ENCODE data around the gene PLXNB1. TPM values are rescaled to one million over a fixed set of nuclear protein-coding genes. Genes with fewer than 3 reads are reported as not detected.

The PLXNB1 gene
- total RNA-seq, 1 donor from 2014 or later, result 40.0 TPM

DNA sequence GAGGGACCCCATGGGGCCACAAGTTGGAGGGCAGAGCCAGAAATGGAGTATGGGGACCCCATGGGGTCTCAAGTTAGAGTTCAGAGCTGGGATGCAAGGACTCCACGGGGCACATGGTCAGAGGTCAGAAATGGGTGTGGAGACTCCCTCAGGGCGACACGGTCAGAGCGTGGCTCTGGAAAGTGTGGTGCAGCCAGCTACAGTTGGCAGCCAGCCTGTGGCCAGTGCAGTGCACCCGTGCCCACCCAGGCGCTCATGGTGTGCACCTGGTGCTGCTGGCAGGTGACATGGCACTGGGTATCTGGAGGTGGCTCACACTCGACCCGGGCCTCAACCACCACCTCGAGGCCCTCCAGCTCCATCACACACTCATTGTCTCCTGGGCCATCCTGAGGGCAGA lies 11.2 kb downstream of the PLXNB1 start:
- no peak for DNase-seq (ENCODE audit: low spot score)

DNA sequence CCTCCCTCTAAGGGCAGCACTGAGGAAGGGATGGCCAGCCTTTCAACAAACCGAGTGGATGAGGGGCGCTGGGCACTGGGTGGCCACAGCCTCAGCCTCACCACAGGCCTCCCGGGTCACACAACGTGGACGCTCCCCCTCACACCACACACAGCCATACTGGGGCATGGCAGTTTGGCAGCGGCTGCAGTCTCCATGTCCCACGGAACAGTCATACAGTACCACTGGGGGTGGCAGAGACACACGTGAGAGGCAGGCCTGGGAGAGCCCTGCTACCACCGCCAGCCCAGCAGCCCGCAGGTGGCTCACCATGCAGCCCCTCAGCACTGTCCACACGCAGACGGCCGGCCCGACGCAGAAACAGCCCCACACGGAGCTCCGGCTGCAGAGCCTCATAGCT lies 11.7 kb downstream of the PLXNB1 start:
- no peak for DNase-seq (ENCODE audit: low spot score)

DNA sequence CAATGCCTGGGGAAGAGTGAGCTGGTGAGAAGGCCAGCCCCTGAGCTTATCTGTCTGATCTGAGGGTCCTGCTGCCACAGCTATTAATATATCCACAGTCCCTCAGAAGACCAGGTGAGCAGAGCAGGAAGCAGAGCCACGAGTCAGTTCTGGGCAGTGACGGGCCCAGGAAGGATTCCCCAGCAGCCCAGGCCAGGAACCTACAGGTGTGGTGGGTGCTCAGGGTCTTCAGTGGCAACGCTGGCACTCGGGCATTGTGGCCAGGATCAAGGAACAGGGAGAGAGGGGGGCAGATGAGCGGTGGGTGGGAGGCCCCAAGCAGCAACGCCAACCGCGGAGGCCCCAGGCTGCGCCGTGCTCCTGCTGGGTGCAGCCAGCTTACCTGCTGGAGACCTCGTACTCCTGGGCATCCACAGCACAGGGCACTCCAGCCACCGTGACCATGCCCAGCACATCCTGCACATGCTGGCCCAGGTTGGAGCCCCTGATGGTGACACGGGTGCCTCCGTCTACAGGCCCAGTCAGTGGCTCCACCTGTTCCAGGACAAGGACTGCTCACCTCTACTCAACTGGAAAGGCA lies 12.3 kb downstream of the PLXNB1 start:
- DNase-seq (ENCODE audit: low spot score), result no peak

DNA sequence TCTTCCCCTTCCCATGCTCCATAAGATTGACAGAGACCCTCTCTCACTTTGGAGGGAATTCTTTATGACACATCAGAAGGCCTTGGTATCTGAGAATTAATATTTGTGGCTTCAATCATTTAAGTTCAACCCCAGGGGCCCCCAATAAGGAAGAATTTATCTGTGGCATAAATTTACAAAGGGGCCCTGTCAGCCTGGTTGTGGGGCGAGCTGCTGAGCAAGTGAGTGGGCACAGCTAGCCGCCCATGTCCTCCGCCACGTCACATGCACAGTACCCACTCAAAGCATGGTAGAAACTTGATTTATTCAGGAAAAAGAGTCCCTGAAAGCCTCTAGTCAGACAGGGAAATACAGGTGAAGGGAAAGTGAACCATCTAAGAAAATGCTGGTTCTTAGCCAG lies 13.3 kb downstream of the PLXNB1 start:
- no peak for DNase-seq (ENCODE audit: low spot score)

DNA sequence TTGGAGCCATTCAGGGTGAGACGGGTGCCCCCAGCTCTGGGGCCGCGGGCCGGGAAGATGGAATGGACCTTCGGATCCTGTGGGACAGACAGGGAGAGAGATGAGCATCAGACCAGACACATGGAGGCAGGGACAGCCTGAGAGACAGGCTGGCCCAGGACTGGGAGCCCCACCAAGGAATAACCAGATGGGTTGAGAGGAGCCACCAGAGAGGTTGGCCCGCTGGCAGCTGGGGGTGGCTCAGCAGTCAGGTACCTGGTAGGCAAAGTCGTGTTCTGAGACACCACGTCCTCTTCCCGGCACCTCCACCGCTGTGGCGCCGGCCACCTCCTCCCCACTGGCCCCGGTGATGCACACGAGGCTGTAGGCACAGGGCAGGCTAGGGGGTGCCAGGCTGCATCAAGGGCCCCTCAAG lies 13.8 kb downstream of the PLXNB1 start:
- DNase-seq (ENCODE audit: low spot score), result no peak

DNA sequence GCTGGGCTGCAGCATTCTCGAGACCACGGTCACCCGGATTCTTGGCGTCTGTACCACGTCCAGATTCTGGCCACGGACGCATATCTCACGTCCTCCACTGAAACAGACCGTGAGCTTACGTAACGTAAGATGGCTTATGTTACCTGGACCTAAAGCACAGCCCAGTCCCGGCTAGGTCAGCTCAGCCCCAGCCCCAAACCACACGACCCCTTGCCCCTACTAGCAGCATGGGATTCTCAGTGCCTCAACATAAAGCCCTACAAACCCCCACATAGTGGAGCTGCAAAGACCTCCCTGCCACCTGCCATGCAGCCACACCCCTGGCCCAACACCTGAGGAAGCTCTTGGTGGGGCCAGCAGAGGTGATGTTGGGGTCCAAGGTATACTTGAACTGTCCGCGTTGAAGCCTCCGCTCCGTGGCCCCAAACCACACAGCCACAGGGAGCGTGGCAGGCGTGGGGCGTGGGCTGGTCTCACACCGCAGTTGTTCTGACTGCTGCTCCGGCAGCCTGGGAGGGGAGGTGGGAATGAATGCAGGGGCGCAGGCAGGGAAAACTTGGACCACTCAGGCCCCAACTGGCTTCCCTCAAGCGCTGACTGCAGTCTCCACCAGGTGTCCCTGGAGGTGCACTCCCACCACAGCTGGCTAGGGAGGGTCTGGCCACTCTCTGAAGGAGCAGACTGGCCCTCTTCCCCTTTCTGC lies 14.5 kb downstream of the PLXNB1 start:
- no peak for DNase-seq (ENCODE audit: low spot score)

DNA sequence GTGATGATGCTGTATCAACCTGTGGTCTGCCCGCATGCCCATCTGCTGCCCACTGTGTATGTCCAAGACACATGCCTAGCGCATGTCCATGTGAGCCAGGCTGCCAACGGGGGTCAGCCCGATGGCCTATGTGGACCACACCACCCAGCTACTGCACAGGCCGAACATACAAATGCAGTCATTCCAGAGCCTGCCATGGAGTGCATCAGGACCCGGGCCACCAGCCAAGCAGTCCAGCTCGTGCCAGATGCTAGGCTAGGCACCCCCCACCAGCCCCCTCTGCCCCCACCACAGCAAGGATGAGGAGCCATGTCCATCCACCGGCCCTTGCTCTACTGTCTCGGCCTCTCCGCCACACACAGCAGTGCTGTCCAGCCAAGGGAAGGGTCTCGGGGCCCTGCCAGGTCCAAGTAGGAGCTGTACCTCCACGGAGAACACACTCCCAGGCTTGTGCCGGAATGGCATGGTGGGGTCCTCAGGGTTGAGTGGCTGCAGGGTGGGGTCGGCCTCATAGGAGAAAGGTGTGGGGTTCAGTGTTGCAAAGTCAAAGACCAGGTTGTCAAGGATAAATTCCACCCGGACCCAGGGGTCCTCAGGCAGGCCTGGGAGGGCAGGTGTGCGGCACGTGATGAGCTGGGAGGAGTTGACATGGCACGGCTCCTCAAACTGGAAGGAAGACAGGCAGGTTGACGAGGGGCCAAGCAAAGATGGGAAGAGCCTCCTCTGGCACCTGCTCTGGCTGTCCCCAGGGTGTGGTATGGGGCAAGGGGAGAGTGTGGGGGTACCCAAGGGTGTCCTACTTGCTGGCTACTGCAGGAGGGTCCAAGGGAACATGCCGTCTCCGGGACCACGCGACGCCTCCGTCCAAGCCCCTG lies 15.3 kb downstream of the PLXNB1 start:
- no peak for DNase-seq (ENCODE audit: low spot score)

DNA sequence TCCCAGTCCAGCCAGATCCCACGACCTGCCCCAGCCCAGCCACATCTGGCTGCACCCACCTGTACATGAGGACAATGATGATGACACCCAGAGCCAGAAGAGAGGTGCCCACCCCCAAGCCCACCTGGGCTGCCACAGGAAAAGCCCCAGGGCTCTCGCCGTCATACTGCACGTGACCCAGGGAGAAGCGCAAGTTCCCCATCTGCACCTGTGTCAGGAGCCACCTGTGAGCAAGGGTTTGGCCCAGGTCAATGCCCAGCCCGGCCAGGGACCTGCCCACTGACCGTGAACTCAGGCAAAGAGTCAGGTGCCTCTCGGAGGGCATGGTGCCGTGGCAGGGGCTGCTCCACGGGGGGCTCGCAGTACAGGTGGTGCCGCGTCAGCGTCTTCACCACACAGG lies 16.3 kb downstream of the PLXNB1 start:
- DNase-seq (ENCODE audit: low spot score), result no peak

DNA sequence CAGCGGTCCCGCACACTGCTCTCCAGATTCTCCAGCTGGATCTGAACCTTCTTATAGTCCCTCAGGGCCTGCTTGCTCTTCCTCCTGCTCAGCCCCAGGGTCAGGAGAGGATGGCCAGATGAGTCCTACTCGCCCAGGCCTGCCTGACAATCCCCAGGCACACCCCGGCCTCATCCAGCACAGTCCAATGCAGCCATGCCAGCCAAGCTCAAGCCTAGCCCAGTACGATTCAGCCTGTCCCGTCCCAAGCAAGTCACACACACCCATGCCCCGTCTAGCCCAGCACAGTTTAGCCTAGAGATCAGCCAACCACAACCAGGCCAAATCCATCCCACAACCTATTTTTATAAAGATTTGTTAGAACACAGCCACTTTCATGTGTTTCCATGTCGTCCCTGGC lies 16.8 kb downstream of the PLXNB1 start:
- no peak for DNase-seq (ENCODE audit: low spot score)

DNA sequence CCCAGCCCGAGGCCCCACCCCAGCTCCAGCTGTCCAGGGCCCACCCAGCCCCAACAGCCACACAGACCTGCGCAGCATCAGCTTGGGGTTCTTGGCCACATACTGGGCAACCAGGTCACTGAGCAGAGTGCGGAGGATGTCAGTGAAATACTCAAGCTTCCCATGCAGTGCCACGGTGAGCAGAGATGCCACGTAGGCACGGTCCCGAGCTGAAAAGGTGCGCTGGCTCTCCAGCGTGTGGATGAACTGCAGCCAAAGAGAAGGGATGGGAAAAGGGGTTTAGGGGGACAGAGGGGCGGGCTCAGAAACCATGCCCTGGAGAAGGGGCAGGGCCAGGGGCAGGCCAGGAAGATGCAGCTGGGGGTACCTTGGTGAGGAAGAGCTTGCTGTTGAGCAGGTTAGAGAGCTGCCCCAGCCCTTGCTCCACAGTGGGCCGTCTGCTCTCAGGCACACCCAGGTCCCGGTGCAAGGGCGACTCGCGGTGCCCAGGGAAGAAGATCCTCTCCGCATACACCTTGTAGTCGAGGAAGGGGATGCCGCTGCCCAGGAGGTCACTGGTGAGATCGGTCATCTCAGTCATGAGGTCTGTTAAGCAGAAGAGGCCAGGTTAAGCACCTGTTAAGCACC lies 17.4 kb downstream of the PLXNB1 start:
- no peak for DNase-seq (ENCODE audit: low spot score)

DNA sequence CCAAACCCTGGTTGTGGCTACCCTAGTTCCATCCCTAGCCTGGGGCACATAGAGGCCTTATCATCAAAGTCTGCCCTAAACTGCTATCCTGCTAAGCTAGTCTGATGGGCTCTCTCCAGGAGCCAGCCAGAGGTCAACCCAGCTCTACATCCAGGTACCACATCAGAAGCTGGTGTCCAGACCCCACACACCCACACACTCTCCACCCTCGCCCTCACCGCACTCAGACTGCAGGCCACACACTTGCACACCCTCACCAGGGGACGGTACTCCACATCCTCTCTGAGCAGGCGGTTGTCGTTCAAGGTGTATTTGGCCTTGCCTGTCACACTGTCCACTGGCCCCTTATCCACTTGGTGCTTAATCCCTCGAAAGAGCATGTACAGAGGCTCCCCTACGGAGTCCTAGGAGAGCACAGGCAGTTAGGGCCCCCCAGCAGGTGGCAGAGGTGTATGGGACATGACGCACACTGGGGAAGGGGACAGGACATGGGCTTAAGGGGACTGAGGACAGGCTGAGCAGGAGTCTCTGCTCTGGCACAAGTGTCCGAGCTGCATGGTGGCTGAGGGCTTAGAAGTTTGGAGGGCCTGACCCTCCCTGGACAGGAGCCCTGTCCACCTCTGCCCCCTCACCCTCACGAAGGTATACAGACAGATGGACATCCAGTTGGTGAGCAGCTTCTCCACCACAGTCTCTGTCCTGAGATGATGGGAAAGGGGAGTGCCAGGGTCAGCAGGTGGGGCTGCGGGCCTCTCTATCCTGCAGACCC lies 18.1 kb downstream of the PLXNB1 start:
- no peak for DNase-seq (ENCODE audit: low spot score)

DNA sequence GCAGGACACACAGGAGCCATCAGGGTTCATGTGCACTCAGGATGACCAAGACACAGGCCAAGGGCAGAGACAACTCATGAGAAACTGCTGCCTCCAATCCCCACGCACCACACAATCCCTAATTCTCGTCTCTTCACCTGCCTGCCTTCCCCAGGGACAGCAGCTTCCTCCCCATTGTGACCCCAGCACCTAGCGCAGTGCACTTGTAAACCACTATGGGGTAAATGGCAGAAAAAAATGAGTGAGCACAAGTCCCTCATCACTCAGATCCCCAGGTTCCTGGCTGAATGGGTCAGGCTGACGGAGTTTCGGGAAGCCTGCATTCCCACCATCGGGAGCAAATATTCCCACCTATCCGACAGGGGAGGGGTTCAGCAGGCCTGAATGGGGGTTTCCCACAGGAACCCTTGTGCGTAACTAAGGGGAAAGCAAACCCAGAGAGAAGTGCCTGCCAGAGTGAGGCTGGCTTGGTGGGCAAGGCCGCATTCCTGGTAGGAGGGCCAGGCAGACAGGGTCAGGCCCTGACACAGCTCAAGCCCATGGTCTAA lies 18.8 kb downstream of the PLXNB1 start:
- no peak for DNase-seq (ENCODE audit: low spot score)

DNA sequence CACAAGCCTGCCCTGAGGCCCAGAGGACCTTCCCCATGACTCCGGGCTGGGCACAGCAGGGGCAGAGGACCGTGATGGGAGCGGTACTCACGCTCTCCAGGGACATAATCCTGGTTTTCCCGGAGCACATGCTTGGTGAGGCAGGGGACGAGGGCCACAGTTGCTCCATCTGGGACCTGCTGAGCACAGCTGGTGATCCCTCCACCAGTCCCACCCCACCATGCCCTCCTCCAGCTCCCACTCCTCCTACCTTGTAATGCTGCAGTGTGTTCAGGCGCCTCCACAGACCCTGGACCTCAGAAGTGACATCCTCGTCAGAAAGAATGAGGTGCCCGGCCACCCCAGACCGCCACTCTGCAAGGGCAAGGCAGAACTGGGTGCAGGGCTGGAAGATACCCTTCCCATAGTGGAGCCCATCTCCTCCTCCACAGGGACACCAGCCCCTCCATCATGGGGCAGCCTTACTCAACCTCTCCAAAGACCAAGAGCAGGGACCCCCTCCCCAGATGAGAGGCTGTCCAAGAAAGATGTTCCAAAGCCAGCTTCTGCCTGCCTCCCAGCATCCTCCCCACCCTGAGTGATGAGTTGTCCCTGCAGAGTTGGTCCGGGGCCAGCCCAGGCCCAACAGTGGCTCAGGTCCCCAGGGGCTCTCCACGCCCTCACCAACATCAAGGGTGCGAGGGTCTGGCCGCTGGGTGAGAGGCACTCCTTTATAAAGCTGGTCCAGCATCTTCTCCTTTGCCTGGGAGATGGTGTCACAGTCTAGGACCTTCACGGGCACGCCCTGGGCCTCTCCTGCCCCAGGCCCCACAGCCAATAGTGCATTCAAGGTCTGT lies 19.5 kb downstream of the PLXNB1 start:
- DNase-seq (ENCODE audit: low spot score), result peak; percentile 83

DNA sequence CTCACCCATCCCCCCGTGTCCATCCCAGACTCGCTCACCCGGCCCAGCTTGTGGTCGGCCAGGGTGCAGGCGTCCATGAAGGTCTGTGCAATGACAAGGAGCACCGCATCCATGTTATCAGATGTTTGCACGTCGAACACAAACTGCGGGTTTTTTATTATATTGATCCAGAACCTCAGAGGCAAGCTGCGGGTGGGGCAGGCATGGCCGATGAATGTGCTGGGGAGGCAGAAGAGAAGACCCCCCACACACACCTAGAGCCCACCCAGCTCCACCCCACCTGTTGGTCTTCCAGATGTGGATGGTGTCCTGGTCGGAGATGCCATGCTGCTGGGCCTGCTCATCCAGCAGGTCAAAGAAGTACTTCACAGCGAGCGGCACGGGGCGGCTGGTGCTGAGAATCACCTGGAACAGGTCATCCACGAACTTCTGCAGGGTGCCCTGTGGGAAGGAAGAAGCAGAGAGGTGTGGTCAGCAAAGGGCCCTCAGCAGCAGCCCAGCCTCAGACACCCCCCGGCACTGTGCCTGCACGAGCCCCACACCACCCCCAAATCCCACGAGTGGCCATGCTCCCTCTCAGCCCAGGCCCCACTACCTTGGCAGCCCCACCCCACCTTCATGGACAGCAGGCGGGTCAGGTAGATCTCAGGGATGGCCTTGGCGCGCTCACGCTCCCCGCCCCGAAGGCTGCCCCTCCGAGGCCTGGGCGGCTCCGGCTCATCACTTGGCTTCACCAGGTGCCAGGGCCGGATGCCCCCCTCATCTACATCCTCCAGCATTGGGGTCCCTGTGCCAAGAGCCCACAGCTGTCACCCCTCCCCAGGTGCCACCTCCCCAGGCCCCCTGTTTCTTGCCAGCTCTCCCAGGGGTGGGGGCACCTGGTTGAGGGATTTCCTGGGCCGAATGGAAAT lies 20.3 kb downstream of the PLXNB1 start:
- DNase-seq (ENCODE audit: low spot score), result peak; percentile 86

DNA sequence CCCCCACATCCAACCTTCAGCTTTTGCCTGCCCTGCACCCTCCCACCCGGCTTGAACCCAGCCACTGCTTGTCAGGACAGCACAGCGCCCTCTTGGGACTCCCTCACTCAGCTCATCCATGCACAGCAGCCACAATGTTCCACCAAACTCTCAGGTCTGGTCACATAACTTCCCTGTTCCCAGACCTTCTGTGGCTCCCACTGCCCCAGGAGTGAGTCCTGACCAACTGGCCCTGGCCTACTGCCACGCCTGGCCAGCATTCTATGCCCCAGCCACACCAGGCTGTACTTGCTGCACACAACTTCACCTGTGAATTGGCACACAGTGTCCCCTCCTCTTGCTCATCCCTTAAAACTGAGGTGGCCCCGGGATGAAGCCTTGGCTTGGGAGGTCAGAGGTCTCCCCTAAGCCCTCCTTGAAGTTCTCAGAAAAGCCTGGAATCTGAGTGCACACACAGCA lies 21.0 kb downstream of the PLXNB1 start:
- peak; percentile 82 for DNase-seq (ENCODE audit: low spot score)

DNA sequence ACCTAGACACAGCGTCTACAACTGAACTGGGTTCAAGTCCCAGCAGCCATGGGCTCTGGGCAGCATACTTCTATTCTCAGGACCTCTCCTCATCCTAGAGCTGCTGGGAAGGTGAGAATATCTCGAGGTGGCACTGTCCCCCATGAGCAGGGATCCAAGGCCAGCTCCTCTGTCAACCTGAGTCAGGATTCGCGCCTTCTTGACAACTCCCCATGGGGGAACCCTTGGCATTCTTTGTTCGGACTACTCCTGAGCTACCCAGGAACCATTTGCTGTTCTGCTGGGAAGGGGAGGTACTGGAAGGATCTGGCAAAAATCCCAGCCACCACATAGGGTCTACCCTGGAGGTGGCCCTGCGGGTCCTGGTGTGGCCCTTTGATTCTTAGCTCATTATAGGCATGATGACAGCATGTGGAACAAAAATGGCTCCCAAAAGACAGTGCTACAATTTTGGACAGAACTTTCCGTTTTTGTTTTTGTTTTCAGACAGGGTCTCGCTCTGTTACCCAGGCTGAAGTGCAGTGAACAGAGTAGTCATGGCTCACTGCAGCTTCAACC lies 22.3 kb downstream of the PLXNB1 start:
- no peak for DNase-seq (ENCODE audit: low spot score)

DNA sequence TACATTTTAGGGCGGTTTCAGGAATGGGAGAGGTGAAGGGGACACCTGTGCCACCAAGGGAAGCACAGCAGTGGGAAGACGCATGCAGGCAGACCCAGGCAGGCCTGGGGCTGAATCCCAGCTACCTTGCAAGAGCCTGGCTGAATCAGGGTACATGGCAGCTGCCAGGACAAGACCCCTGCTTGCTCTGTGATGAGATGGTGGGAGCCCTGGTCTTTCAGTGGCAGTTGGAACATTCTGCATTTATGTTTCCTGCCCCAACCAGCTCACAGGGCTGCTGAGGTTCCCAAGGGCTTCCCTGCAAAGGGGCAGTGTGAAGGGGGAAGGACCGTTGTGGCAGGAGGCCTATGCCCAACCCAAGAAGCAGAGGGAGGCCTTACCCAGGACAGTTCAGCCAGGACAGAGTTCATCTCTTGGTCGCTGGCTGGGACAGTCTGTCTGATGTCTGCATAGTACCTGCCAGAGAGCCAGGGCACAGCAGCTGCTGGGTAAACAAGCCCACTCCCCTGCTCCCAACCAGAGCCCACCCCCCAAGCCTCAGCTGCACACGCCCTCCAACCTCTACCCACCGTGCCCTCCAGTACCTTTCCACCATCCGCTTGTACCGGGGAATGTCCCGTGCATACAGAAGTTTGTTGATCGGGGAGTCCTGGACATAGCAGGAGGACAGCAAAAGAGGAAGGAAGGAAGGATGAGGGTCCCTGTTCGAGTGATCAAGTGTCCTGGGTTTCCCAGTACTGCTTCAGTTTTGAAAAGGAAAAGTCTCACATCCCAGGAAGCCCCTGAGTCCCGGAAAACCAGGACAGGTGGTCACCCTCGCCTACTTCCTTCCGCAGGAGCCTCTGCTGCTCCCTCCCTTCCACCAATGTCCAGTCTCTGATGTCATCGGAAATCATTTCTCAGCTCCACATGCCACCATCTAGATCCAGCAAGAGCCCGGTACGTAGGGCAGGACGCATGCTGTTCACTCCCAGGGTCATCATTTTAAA lies 23.1 kb downstream of the PLXNB1 start:
- no peak for DNase-seq (ENCODE audit: low spot score)
